ENCODE results near the gene PHACTR3. TPM values are rescaled to one million over a fixed set of nuclear protein-coding genes. Genes with fewer than 3 reads are reported as not detected.

The PHACTR3 gene
- polyA plus RNA-seq, 1 donor (not counting 4 experiments of a cell fraction or from before 2014, with no cell fraction given), result 2.6 TPM

DNA sequence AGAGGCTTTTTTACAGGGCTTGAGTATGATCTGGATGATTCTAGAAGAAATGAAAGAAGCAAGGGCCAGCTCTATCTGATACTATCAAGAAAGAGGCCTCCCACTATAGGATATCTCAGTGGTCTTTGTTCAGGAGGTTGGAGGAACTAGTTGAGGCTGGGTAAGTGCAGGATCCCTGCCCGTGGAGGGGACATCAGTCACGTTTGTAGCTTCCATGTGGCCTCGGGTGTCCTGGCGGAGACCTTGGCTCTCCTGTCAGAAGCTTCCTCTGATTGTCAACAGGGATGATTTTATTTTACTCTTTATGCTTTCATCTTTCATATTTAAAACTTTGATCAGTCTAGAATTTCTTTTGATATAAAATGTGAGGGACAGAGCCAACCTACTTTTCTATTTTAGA is 86.6 kb downstream of the PHACTR3 start:
- Histone ChIP-seq H3K4me2 (ENCODE audit: control insufficient read depth, extremely low read depth, insufficient read depth, low read depth, low read length) (no peak overlapping the region), H3K9me3 (ENCODE audit: control insufficient read depth, low read depth, low read length) (peaks cover 5% of the 10 kb centered on the region), H3K4me3 (ENCODE audit: control insufficient read depth in 2 of 3, extremely low read depth in 1 of 3, insufficient read depth in 2 of 3, low read depth in 1 of 3, low read length in 3 of 3) (no peak overlapping the region), H2AFZ (ENCODE audit: control insufficient read depth, low read length) (no peak overlapping the region), H3K79me2 (ENCODE audit: control insufficient read depth, insufficient read depth, low read length) (no peaks in the 10 kb centered on the region), H3K9me1 (ENCODE audit: control insufficient read depth, extremely low read depth, insufficient read depth, low read length) (no peaks in the 10 kb centered on the region), H3K9ac (ENCODE audit: control insufficient read depth, extremely low read depth, insufficient read depth, low read length) (no peak overlapping the region), H3K27ac (ENCODE audit: control insufficient read depth, insufficient read depth, low read length) (no peak overlapping the region), H3K36me3 (ENCODE audit: control insufficient read depth in 2 of 2, extremely low read depth in 1 of 2, insufficient read depth in 2 of 2, low read length in 2 of 2) (no peaks in the 10 kb centered on the region), H3K4me1 (ENCODE audit: control insufficient read depth, extremely low read depth, insufficient read depth, low read length) (no peaks in the 10 kb centered on the region), H4K20me1 (ENCODE audit: control insufficient read depth, extremely low read depth, insufficient read depth, low read length) (no peaks in the 10 kb centered on the region), H3K27me3 (ENCODE audit: control insufficient read depth, extremely low read depth, insufficient read depth, low read length) (no peaks in the 10 kb centered on the region)
- no peak for FAIRE-seq
- no peak for TF ChIP-seq EZH2 (IDR thresholded peaks at IDR 0.05; ENCODE audit: low read length)
- TF ChIP-seq, protein P1, sequence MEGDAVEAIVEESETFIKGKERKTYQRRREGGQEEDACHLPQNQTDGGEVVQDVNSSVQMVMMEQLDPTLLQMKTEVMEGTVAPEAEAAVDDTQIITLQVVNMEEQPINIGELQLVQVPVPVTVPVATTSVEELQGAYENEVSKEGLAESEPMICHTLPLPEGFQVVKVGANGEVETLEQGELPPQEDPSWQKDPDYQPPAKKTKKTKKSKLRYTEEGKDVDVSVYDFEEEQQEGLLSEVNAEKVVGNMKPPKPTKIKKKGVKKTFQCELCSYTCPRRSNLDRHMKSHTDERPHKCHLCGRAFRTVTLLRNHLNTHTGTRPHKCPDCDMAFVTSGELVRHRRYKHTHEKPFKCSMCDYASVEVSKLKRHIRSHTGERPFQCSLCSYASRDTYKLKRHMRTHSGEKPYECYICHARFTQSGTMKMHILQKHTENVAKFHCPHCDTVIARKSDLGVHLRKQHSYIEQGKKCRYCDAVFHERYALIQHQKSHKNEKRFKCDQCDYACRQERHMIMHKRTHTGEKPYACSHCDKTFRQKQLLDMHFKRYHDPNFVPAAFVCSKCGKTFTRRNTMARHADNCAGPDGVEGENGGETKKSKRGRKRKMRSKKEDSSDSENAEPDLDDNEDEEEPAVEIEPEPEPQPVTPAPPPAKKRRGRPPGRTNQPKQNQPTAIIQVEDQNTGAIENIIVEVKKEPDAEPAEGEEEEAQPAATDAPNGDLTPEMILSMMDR (optimal IDR thresholded peaks at IDR 0.05 in 1 of 3, IDR thresholded peaks at IDR 0.05 in 1 of 3, conservative IDR thresholded peaks at IDR 0.05 in 1 of 3; ENCODE audit: extremely low read depth in 1 of 3, insufficient read depth in 2 of 3, low read length in 3 of 3), result no peak
- dilution Hi-C loops (cut with MboI; ENCODE audit: extremely low pct_ligation_motif_present, low sequenced_read_pairs), result no loop called here
- no peak for DNase-seq (ENCODE audit: low read depth, low spot score)

GRCh38 chr20:59692139-59692538 is 87.8 kb downstream of the PHACTR3 start:
- Histone ChIP-seq H3K27ac (ENCODE audit: control insufficient read depth, insufficient read depth, low read length) (no peak overlapping the region), H3K79me2 (ENCODE audit: control insufficient read depth, insufficient read depth, low read length) (no peaks in the 10 kb centered on the region), H2AFZ (ENCODE audit: control insufficient read depth, low read length) (no peak overlapping the region), H3K36me3 (ENCODE audit: control insufficient read depth in 2 of 2, extremely low read depth in 1 of 2, insufficient read depth in 2 of 2, low read length in 2 of 2) (no peaks in the 10 kb centered on the region), H3K27me3 (ENCODE audit: control insufficient read depth, extremely low read depth, insufficient read depth, low read length) (no peaks in the 10 kb centered on the region), H4K20me1 (ENCODE audit: control insufficient read depth, extremely low read depth, insufficient read depth, low read length) (no peaks in the 10 kb centered on the region), H3K4me2 (ENCODE audit: control insufficient read depth, extremely low read depth, insufficient read depth, low read depth, low read length) (no peak overlapping the region), H3K9me1 (ENCODE audit: control insufficient read depth, extremely low read depth, insufficient read depth, low read length) (no peaks in the 10 kb centered on the region), H3K4me1 (ENCODE audit: control insufficient read depth, extremely low read depth, insufficient read depth, low read length) (no peaks in the 10 kb centered on the region), H3K4me3 (ENCODE audit: control insufficient read depth in 2 of 3, extremely low read depth in 1 of 3, insufficient read depth in 2 of 3, low read depth in 1 of 3, low read length in 3 of 3) (no peak overlapping the region), H3K9ac (ENCODE audit: control insufficient read depth, extremely low read depth, insufficient read depth, low read length) (no peak overlapping the region), H3K9me3 (ENCODE audit: control insufficient read depth, low read depth, low read length) (no peaks in the 10 kb centered on the region)
- FAIRE-seq (no peak), DNase-seq (ENCODE audit: low read depth, low spot score) (no peak)
- dilution Hi-C loops (cut with MboI; ENCODE audit: extremely low pct_ligation_motif_present, low sequenced_read_pairs), result no loop called here
- TF ChIP-seq, protein P1 (optimal IDR thresholded peaks at IDR 0.05 in 1 of 3, IDR thresholded peaks at IDR 0.05 in 1 of 3, conservative IDR thresholded peaks at IDR 0.05 in 1 of 3; ENCODE audit: extremely low read depth in 1 of 3, insufficient read depth in 2 of 3, low read length in 3 of 3), result no peak
- TF ChIP-seq EZH2 (IDR thresholded peaks at IDR 0.05; ENCODE audit: low read length), result no peak
